GM18511 (cell line): ENCODE measurements around the gene FKBP1B.
"Not testable (repeated sequence)": the region's sequence is repeated elsewhere in the genome, so short reads cannot be mapped to it uniquely, and the experiment has no call there.

Source experiments
- ATAC-seq: cut with Tn5 transposase; IDR thresholded peaks from one replicate; pipeline ENCODE4 v1.9.1; 2021; ENCODE audit warnings: mild to moderate bottlenecking, moderate library complexity; ENCODE audit not compliant: unreplicated experiment

FKBP1B gene

DNA sequence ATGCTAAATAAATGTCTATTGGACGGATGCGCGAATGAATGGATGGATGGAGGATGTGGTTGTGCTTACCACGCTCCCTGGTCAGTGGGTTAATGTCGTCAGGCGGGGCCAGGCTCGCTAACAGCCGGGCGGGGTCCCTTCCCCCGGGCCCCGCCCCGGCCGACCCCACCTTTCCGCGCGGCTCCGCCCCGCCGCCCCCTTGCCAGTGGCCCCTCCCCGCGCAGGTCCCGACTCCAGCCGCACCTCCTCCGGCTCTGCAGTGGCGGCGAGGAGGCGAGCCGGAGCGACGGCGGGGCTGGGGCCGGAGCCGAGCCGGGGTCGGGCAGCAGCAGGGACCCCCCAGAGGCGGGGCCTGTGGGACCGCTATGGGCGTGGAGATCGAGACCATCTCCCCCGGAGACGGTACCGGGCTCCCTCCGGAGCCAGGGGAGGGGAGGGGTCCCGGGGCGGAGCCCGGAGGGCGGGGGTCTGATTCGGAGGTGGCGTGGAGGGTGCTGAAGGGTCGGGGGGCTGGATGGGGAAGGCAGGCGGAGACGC lies at the start of gene FKBP1B:
TSS of gene FKBP1B (plus strand) at position 257 of the 537 bp plus-strand sequence. CDS start at position 366, 109 bp downstream.
- no peak for ATAC-seq

DNA sequence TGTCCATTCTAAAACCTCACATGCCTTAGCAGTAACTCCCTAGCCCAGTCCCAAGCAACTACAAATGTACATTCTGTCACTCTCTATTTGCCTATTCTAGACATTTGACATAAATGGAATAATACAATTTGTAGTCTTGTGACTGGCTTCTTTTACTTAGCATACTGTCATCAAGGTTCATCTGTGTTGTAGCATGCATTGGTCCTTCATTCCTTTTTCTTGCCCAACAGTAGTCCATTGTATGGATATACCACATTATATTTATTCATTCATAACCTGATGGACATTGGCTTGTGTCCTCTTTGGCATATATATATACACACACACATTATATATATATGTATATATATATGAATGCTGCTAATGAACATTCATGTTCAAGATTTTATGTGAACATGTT lies 41.8 kb upstream of the FKBP1B start:
- no peak for ATAC-seq

DNA sequence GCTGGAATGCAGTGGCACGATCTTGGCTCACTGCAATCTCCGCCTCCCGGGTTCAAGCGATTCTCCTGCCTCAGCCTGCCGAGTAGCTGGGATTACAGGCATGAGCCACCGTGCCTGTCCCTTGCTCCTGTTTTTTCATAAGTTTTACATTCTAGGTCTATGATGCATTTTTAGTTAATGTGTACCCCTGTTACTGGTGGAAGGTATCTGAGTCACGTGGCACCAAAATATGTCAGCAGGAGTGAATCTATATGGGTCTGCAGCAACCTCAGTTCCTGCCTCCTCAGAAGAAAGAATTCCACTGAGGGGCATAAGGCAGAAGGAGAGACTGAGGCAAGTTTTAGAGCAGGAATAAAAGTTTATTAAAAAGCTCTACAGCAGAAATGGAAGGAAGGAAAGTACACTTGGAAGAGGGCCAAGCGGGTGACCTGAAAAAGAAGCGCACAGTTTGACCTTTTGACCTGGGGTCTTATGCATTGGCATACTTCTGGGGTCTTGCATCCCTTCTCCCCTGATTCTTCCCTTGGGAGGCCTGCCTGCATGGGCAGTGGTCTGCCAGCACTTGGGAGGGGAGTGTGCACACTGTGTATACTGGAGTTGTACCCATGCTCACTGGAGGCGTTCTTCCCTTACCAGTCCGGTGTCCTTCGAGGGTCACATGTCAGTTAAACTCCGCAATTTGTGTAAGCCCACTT lies 40.7 kb upstream of the FKBP1B start:
- no peak for ATAC-seq

DNA sequence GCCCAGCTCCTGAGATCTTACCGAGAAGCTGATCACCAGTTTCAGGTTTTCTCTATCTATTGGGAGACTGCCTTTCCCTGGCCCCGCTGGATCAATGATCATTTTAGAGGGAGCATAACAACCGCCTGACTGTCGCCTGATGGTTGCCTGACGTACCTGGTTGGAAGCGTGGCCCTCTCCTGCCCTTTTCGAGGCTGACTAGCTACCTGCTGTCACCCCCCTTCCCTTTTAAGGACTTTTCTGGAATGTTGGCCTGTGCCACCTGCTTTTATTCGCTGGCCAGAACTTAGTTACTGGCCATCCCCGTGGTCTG lies 40.2 kb upstream of the FKBP1B start:
- ATAC-seq = no peak

DNA sequence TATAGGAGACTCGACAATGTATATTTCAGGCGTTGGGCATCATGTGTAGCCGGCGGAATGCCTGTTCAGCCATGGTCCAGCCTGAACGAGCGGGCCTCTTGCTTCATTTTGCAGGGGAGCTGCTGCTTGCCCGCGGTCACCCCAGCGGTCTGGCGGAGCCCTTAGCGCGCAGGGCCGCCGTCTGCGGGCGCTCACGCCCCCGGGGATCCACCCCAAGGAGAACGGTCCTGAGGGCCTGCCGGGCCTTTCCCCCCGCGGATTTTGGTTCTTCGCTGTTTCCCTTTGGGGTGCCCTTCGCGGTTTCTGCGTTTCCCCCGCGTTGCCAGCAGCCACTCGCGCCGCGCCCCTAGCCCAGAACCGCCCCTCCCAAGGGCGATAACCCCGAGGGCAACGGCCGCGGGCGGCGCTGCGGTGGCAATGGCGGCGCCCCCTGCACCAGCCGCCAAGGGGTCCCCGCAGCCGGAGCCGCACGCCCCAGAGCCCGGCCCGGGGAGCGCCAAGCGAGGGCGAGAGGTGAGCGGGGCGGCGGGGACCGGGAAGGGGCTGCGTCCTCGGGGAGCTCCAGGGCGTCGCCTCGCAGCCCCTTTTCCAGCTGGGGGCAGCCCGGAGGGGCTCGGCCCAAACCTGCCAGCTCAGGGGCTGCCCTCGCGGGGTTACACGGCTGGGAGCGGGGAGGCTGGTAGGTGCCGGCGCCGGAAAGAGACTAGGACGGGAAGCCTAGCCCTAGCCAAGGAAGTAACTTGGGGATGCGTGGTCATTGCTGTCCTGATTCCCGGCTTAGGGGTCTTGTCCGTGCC lies 39.7 kb upstream of the FKBP1B start, which contains the start of gene MFSD2B:
TSS of gene MFSD2B (plus strand) at position 406 of the 797 bp plus-strand sequence. CDS start at position 418, 12 bp downstream.
- ATAC-seq = no peak

DNA sequence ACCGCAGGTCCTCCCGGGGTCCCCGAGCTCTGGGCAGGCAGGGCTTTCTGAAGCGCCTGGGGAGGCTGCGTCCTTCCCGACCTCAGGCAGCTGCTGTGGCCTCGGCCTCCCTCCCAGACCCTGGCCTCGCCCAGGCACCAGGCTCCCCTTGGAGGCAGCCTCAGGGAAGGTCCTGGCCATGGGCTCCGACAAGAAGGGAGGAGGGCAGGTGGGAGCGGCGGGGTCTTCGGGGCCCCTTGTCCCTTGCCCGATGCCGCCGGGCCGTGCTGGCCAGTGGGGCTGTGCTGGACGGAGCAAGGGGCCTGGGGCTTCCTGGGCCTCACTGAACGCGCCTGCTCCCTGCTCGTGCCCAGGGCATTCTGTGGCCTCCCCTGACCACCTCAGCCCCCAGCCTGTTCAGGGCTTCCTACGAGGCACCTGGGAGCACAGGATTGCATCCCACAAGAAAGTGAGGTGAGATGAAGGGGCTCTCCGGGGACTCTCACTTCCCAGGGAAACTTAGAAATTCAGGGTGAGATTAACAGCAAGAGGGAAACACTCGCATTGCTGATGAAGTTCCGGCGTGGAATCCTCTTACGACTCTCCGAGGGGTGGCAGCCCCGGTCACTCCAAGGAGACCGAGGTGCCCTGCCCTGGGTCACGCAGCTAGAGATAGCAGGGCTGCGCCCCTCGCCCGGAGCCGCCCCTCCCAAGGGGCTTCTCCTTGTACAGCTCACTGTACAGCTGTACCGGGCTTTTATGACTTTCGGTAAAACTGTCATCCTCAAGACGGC lies 38.9 kb upstream of the FKBP1B start:
- ATAC-seq = no peak

DNA sequence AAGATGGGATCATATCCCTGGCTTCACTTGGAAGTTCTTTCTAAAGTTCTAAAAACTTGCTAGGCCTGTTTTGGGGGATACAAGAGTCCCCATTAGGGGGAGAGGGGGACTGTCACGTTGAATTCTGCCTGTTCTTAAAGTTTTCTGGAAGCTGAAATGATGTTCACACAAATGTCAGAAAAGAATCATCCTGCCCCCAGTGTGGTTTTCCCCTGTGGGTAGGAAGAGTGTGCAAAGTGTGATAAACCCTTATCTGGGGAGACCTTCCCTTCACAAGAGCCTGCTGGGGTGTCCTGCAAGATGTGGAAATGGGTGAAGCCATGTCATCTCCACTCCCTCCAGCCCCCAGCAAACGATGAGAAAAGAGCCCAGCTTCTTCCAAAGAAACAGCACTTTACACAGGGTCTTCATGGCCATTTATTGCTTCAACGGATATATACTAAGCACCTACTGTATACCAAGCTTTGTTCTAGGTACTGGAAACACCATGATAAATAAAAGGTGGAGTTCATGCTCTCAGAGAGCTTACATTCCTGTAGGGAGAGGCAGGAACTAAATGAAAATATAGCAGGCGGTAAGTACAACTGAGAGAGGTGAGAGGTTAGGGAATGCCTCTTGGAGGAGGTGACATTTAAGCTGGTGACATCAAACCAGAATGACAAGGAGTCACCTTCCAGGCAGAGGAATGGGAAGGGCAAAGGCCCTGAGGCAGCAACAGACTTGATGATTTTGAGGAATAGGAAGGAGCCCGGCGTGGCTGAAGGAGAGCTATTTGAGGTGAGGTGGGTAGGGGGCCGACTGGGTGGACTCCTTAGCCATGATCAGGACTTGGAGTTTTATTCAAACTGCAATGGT lies 38.1 kb upstream of the FKBP1B start:
- no peak for ATAC-seq

DNA sequence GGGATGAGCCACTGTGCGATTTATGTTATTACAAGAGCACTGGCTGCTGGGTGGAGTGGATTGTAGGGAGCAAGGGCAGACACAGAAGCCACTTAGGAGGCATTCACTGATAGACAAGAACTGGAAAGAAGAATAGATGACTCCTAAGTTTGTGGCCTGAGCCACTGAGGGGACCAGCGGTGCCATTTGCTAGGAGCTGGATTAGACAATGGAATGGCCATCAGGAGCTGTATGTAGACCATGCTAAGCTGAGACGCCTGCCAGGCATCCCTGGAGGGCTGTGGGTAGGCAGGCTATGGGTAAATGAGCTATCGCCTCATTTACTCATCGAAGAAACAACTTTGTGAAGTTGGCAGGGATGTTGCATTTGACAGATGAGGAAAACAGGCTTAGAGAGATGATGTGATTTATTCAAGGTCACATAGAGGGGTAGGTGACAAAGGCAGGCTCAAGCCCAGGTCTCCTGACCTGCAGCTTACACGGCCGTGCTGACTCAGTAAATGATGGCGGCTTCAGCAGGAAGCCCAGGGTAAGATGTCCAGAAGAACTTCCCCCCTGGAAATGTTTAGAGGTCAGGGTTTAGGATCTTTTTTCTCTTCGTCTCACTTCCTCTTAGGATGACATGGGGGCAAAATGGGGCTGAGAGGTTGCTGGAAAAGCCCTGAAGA lies 36.9 kb upstream of the FKBP1B start:
- ATAC-seq = no peak

DNA sequence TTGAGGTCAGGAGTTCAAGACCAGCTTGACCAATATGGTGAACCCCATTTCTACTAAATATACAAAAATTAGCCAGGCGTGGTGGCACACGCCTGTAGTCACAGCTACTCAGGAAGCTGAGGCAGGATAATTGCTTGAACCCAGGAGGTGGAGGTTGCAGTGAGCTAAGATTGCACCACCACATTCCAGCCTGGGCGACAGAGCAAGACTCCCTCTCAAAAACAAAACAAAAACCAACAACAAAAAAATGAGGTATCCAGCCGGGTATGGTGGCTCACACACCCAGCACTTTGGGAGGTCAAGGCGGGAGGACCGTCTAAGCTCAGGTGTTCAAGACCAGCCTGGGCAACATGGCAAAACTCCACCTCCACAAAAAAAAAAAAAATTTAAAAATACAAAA lies 34.6 kb upstream of the FKBP1B start:
- ATAC-seq = not testable (repeated sequence)

DNA sequence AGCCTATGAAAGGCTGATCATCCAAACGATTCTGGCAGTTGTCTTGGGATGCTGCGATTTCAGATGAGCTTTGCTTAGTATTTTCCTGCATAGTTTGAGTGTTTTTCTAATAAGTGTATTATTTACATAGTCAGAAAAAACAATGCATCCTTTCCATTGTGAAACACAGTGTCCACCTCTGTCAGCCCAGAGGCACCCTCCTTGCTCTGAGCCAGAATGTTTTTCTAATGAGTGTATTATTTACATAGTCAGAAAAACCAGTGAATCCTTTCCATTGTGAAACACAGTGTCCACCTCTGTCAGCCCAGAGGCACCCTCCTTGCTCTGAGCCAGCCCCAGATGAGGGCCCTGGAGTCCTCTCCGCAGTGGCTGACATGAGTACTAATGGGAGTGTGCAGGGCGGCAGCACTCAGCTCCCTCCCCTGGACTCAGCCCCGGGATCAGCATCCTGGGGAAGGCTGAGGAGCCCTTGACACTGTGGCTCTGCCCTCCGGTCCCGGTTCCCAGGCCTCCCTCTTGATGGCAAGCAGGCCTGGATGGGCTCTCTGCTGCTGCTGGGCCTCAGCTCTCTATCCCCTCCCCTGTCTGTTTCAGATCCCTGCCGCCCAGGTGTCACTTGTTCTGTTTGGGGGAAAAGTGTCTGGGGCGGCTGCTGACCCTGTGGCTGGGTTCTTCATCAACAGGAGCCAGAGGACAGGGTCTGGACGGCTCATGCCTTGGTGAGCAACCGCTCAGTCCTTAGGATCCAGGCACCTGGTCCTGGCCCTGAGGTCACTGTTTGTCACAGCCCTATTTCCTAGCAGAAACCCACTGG lies 33.8 kb upstream of the FKBP1B start:
- ATAC-seq = no peak

DNA sequence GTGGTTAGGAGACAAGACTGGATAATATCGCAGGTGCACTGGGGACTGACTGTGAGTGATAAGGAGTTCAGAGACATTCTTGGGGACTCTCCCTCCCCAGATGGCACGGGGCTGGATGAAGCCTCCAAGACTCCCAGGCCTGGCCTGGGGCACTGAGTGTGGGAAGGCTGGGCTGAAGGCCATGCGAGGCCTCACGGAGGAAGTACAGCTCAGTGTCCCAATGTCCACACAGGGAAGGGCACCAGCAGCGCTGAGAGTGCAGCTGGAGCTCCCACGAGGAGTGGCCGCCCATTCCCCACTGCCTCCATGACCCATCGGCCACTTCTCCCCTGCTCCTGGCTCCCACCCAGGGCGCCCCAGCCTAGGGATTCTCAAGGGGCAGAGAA lies 33.2 kb upstream of the FKBP1B start:
- no peak for ATAC-seq

DNA sequence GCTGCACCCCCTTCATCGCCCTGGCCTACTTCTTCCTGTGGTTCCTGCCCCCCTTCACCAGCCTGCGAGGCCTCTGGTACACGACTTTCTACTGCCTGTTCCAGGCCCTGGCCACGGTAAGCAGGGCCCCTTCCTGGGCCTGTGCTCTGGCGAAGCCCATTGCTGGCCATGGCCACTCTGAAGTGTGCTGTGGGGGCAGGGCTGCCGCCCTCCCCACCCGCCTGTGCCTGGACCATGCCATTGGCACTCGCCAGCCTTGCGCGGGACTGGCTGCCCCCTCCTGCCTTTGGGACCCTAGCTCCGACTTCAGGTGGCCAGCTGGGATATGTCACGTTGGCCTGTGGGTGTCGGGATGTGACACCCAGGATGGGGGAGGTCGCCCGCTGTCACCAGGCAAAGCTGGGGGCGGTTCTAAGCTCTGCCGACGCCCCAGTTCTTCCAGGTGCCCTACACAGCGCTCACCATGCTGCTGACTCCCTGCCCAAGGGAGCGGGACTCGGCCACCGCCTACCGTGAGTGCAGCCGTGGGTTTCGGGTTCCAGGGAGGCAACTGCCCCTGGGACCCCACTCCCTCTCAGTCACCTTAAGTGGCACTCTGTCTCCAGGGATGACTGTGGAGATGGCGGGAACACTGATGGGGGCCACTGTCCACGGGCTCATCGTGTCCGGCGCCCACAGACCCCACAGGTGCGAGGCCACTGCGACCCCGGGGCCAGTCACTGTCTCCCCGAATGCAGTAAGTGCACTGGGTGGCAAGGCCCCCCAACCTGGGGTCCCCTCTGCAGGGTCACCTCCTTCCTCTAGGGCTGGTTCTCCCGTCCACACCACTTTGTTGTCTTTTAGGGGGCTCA lies 32.5 kb upstream of the FKBP1B start:
- no peak for ATAC-seq

DNA sequence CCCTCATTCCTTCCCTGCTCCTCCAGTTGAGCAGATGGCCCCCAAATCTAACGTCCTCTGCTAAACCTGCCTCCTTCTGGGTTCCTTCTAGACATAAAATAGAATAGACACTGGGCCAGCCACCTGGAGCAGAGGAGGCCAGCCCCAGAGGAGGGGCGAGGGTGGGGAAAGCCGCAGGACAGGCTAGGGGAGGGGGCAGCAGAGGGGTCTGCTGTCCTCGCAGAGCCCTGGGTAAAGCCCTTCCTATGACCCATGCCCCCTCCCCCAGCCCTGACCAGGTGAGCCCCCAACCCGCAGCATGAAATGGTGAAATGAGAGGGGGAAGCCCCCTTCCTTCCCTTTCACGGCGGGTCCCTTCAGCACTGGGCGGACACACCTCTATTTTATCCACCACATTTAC lies 31.8 kb upstream of the FKBP1B start:
- ATAC-seq = no peak

DNA sequence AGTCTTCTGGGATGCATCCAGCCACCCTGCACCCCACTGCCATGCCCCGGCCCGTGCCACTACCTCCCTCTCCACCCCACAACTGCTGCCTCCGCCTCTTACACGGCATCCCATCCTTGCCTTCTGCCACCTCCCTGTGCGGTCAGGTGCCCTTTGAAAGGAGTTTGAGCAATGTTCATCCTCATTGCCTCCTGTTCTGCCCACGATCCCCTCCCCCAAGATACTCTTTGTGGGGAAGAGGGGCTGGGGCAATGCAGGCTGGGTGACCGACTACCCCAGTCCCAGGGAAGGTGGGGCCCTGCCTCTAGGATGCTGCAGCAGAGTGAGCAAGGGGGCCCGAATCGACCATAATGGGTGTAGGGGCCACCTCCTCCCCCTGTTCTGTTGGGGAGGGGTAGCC lies 31.3 kb upstream of the FKBP1B start:
- ATAC-seq = no peak

DNA sequence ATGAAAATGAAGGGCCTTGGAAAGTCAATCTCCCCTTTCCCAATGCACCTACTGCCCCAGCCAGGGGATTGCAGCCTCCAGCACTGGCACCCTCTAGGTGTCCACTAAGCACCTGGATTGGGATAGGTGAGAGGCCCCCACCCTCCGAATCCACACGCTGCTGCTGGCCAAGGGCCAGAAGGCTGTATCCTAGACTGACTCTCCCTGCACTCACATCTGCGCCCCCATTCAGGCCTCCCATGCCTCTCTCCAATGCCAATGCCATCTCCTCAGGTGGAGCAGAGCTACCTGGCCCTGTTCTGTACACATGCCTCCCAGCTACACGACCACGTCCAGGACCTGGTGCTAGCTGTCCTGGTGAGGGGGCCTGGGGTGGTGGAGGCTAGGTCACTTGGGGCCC lies 29.8 kb upstream of the FKBP1B start:
- ATAC-seq = no peak

DNA sequence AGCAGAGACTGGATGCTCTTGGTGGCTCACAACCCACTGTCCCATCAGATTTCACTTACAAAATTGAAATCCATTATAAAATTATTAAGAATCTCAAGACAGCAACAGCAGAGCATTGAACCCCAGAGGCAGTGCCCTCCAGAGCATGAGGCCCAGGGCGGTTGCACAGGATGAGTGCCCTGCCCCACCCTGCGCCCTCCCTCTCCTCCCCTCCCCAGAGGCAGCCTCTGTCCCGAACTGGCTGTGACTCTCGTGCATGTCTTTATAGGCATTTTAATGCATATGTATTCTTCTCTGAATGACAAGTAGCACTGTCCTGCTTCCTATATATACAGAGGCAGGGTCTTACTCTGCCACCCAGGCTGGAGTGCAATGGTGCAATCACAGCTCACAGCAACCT lies 29.3 kb upstream of the FKBP1B start:
- no peak for ATAC-seq

DNA sequence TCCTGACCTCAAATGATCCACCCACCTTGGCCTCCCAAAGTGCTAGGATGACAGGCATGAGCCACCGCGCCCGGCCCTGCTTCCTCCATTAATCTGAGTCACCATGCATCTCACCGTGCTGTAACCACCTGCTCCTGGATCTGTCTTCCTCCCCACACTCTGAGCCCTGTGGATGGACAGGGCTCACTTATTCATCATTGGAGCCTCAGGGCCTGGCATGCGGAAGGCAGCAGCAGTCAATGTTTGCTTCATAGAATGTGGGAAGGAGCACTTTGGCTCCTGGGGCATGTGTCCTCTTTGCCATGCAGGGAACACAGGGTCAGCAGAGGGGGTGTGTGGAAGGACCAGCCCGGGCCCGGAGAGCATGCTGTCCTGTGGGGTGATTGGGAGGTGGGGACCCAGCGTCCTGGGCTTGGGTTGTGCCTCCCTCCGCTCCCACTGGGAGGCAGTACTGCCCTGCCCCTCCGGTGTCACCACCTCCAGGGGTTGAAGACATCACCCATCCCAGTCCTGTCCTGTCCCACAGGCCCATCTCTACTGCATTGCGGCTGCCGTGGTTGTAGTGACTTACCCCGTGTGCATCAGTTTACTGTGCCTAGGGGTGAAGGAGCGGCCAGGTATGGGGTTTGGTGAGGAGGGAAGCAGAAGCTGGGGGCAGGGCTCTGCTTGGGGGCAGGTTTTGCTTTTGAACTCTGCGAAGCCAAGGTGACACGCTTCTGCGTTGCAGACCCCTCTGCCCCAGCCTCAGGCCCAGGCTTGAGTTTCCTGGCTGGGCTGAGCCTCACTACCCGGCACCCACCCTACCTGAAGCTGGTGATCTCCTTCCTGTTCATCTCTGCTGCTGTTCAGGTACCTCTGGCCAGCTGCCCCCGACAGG lies 28.2 kb upstream of the FKBP1B start:
- no peak for ATAC-seq
